Fibroblast of villous mesenchyme (primary cell): ENCODE measurements around the gene S100A11. TPM values are rescaled to one million over a fixed set of nuclear protein-coding genes. Genes with fewer than 3 reads are reported as not detected.

ENCODE experiments used
- DNase-seq: peaks from one replicate; pipeline ENCODE4 v3.0.0-alpha.2; 2010; ENCODE audit warnings: low read depth
- H3K4me3 ChIP-seq: 2 replicates; pipeline ENCODE4 v1.5.1; 2011; ENCODE audit warnings: low read depth, mild to moderate bottlenecking, low read length
- CTCF ChIP-seq: IDR thresholded peaks from 2 replicates; pipeline ENCODE4 v1.5.1; 2012; ENCODE audit warnings: low read depth, mild to moderate bottlenecking, low read length; ENCODE audit not compliant: insufficient read depth
- total RNA-seq: library from RNA; depleted of rRNA; stranded (reverse); fragments of >200 nt; gene quantifications from 2 replicates; pipeline ENCODE4 v1.2.3, GENCODE V29; 2012

Gene S100A11
- total RNA-seq, 1 donor = 126 TPM

GRCh38 chr1:152049291-152050083 lies 12.7 kb upstream of the S100A11 start:
- H3K4me3 ChIP-seq = no peak overlapping the region
- peak; percentile 84 for DNase-seq
- no peak for TF ChIP-seq CTCF

- peak overlapping the region; percentile 27 for H3K4me3 ChIP-seq
- no peak for TF ChIP-seq CTCF
- DNase-seq = no peak
Measured at GRCh38 chr1:152048416-152049009, 11.7 kb upstream of the S100A11 start.

GRCh38 chr1:152047730-152048415 lies 11.1 kb upstream of the S100A11 start:
- DNase-seq = peak; percentile 100
- H3K4me3 ChIP-seq = peak overlapping the region; percentile 28
- TF ChIP-seq CTCF = peak; percentile 62

- peak overlapping the region; percentile 28 for H3K4me3 ChIP-seq
- no peak for TF ChIP-seq CTCF
- DNase-seq = no peak
Measured at GRCh38 chr1:152047413-152047729, 10.6 kb upstream of the S100A11 start.

- H3K4me3 ChIP-seq = no peak overlapping the region
- TF ChIP-seq CTCF = no peak
- DNase-seq = no peak
Measured at GRCh38 chr1:152044386-152044785, 7.6 kb upstream of the S100A11 start.

GRCh38 chr1:152043870-152044269 lies 7.1 kb upstream of the S100A11 start:
- no peak overlapping the region for H3K4me3 ChIP-seq
- TF ChIP-seq CTCF = no peak
- DNase-seq = no peak
